Fibroblast of lung (primary cell): ENCODE measurements around the gene SLC15A2.

Experiments used
- EZH2 ChIP-seq: IDR thresholded peaks from 2 replicates; pipeline ENCODE4 v1.5.1; 2012; ENCODE audit warnings: low read length, control low read depth, mild to moderate bottlenecking; ENCODE audit errors: missing control alignments
- TF ChIP-seq, protein P1 (sequence below), 2 donors: IDR thresholded peaks in 1 of 2; conservative IDR thresholded peaks in 1 of 2; 1 replicate in 1 of 2; 2 replicates in 1 of 2; pipeline ENCODE4 v1.5.1; 2011 to 2012; ENCODE audit warnings: low read length in 2 of 2, control low read depth in 1 of 2, inconsistent platforms in 1 of 2, low read depth in 1 of 2, mild to moderate bottlenecking in 1 of 2

GRCh38 chr3:121981473-121981872 is 87.3 kb downstream of the SLC15A2 start:
- TF ChIP-seq EZH2, result no peak
- TF ChIP-seq, protein P1, sequence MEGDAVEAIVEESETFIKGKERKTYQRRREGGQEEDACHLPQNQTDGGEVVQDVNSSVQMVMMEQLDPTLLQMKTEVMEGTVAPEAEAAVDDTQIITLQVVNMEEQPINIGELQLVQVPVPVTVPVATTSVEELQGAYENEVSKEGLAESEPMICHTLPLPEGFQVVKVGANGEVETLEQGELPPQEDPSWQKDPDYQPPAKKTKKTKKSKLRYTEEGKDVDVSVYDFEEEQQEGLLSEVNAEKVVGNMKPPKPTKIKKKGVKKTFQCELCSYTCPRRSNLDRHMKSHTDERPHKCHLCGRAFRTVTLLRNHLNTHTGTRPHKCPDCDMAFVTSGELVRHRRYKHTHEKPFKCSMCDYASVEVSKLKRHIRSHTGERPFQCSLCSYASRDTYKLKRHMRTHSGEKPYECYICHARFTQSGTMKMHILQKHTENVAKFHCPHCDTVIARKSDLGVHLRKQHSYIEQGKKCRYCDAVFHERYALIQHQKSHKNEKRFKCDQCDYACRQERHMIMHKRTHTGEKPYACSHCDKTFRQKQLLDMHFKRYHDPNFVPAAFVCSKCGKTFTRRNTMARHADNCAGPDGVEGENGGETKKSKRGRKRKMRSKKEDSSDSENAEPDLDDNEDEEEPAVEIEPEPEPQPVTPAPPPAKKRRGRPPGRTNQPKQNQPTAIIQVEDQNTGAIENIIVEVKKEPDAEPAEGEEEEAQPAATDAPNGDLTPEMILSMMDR (conservative IDR thresholded peaks at IDR 0.05 in 1 of 2, IDR thresholded peaks at IDR 0.05 in 1 of 2; ENCODE audit: low read depth in 1 of 2, low read length in 2 of 2), result no peak
